Measurements from ENCODE around the gene GARRE1.

DNA sequence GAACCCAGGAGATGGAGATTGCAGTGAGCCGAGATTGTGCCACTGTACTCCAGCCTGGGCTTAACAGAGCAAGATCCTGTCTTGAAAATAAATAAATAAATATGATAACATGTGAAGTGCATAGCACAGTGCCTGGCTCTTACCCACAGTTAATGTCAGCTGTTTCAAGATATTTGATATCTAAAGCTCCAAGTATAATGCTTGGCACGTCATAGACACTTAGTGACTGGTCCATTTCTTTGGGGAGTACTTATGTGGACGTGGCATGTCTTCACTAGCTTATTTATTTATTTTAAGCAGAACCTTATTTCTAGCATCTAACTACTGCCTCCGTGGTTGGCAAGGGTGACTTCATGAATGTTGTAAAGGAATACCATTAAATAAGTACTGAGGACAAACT is 18.8 kb downstream of the GARRE1 start:
- TF ChIP-seq TCF12 (IDR thresholded peaks at IDR 0.05; ENCODE audit: low read depth, low read length) (no peak), GABPA (IDR thresholded peaks at IDR 0.05; ENCODE audit: borderline replicate concordance, insufficient read depth, low read length) (no peak), KDM5A (IDR thresholded peaks at IDR 0.05; ENCODE audit: low read length) (no peak), CTCF (IDR thresholded peaks at IDR 0.05; ENCODE audit: control extremely low read depth in 1 of 3, insufficient read depth in 1 of 3, low read depth in 1 of 3, low read length in 3 of 3) (no peak), CTBP2 (IDR thresholded peaks at IDR 0.05; ENCODE audit: borderline replicate concordance, insufficient read depth, insufficient read length, low read length) (no peak), RFX5 (IDR thresholded peaks at IDR 0.05; ENCODE audit: borderline replicate concordance, low read depth, low read length) (no peak), CHD7 (IDR thresholded peaks at IDR 0.05; ENCODE audit: insufficient replicate concordance, low read length) (no peak)

Measured in H1 (cell line).